Fibroblast of skin of back (primary cell): ENCODE measurements around the gene PPP1R3E.

ENCODE experiments used
- DNase-seq: peaks from one replicate; pipeline ENCODE4 v3.0.0-alpha.2; 2013

Gene PPP1R3E

GRCh38 chr14:23322568-23323517 is 20.2 kb upstream of the PPP1R3E start:
- no peak for DNase-seq

- peak; percentile 55 for DNase-seq
Measured at GRCh38 chr14:23321572-23322547, 19.2 kb upstream of the PPP1R3E start.

- DNase-seq, result peak; percentile 100
Measured at GRCh38 chr14:23320584-23321571, 18.2 kb upstream of the PPP1R3E start, which contains the start of gene PABPN1. Gene PABPN1, plus strand, starts transcription at chr14:23321457. Its CDS starts 13 bp downstream, at chr14:23321470.

- DNase-seq, result no peak
Measured at GRCh38 chr14:23319746-23320583, 17.3 kb upstream of the PPP1R3E start.

- no peak for DNase-seq
Measured at GRCh38 chr14:23316300-23316699, 13.6 kb upstream of the PPP1R3E start.

- no peak for DNase-seq
Measured at GRCh38 chr14:23310546-23310945, 7.9 kb upstream of the PPP1R3E start.

GRCh38 chr14:23308721-23309445 is 6.2 kb upstream of the PPP1R3E start:
- DNase-seq, result no peak

- DNase-seq, result peak; percentile 30
Measured at GRCh38 chr14:23307687-23308644, 5.3 kb upstream of the PPP1R3E start.

- DNase-seq, result no peak
Measured at GRCh38 chr14:23307146-23307530, 4.5 kb upstream of the PPP1R3E start.

- peak; percentile 92 for DNase-seq
Measured at GRCh38 chr14:23306412-23307145, 3.9 kb upstream of the PPP1R3E start, which contains the start of gene BCL2L2. Gene BCL2L2, plus strand, starts transcription at chr14:23306833. Its CDS starts 935 bp downstream, at chr14:23307768.

- no peak for DNase-seq
Measured at GRCh38 chr14:23301969-23302289, 730 bp downstream of the PPP1R3E start.

- DNase-seq, result peak; percentile 98
Measured at GRCh38 chr14:23301288-23301968, 1.2 kb downstream of the PPP1R3E start.

- peak; percentile 22 for DNase-seq
Measured at GRCh38 chr14:23300687-23301223, 1.9 kb downstream of the PPP1R3E start.

GRCh38 chr14:23299986-23300686 is 2.5 kb downstream of the PPP1R3E start:
- no peak for DNase-seq

GRCh38 chr14:23299211-23299957 is 3.3 kb downstream of the PPP1R3E start:
- DNase-seq, result peak; percentile 48
